Measurements from ENCODE around the gene CLDN11. TPM values are rescaled to one million over a fixed set of nuclear protein-coding genes. Genes with fewer than 3 reads are reported as not detected.

The CLDN11 gene
- total and polyA plus RNA-seq, 2 of the 8 experiments (the other 6 are each of a cell fraction or from before 2014, with no cell fraction given): 4.8 to 12.5 TPM

- 88% methylated on average over 2 of the region's 2 CpGs; no CpG with 5 or more reads in 1 of the 2 experiments for WGBS, 2 experiments (ENCODE audit: extremely low coverage in 1 of 2, insufficient coverage in 1 of 2, insufficient read length in 1 of 2, insufficient replicate concordance in 2 of 2, low coverage in 1 of 2, low lambda C conversion rate in 2 of 2, missing lambda C conversion rate in 1 of 2)
- H3K27ac ChIP-seq (ENCODE audit: low read depth, low read length): no peak overlapping the region
- H2BK12ac ChIP-seq (ENCODE audit: low read depth, low read length): no peak overlapping the region
- no peaks in the 10 kb centered on the region for H3K9me3 ChIP-seq (ENCODE audit: insufficient read depth in 2 of 2, low read depth in 1 of 2, low read length in 1 of 2)
- no peak overlapping the region for H2AFZ ChIP-seq (ENCODE audit: low read length)
- DNase-seq (ENCODE audit: low read depth in 1 of 2, low spot score in 2 of 2): no peak
- no peak overlapping the region for H3K56ac ChIP-seq (replicated peaks; ENCODE audit: insufficient read length, low read depth, low read length)
- H3K4me1 ChIP-seq (replicated peaks in 1 of 4; ENCODE audit: control insufficient read depth in 3 of 4, insufficient read depth in 4 of 4, low read length in 3 of 4): no peaks in the 10 kb centered on the region
- no peak overlapping the region for H3K4me2 ChIP-seq (ENCODE audit: insufficient read depth in 1 of 2, low read depth in 2 of 2, low read length in 2 of 2)
- no peak overlapping the region for H4K91ac ChIP-seq (replicated peaks; ENCODE audit: insufficient read length, low read length)
- no peak overlapping the region for H2BK20ac ChIP-seq (ENCODE audit: low read length)
- no peaks in the 10 kb centered on the region for H3K23me2 ChIP-seq (ENCODE audit: low read depth, low read length)
- H4K20me1 ChIP-seq (replicated peaks in 1 of 2; ENCODE audit: control insufficient read depth in 1 of 2, insufficient read depth in 2 of 2, low read length in 2 of 2): no peaks in the 10 kb centered on the region
- TF ChIP-seq SUZ12 (IDR thresholded peaks at IDR 0.05; ENCODE audit: low read length): no peak
- TF ChIP-seq TAF1 (IDR thresholded peaks at IDR 0.05; ENCODE audit: low read depth, low read length): no peak
- no peak for TF ChIP-seq CHD1 (IDR thresholded peaks at IDR 0.05; ENCODE audit: low read depth, low read length)
- TF ChIP-seq KDM1A (IDR thresholded peaks at IDR 0.05; ENCODE audit: borderline replicate concordance, low read length): no peak
- no peak for TF ChIP-seq SRF (IDR thresholded peaks at IDR 0.05; ENCODE audit: low read depth, low read length)
- TF ChIP-seq EGR1 (IDR thresholded peaks at IDR 0.05; ENCODE audit: borderline replicate concordance, low read depth, low read length): no peak
- no peak for TF ChIP-seq POLR2A (IDR thresholded peaks at IDR 0.05; ENCODE audit: control extremely low read depth in 1 of 2, low read depth in 2 of 2, low read length in 2 of 2)
- TF ChIP-seq CTBP2 (IDR thresholded peaks at IDR 0.05; ENCODE audit: borderline replicate concordance, insufficient read depth, insufficient read length, low read length): no peak
- no peak for TF ChIP-seq RNF2 (IDR thresholded peaks at IDR 0.05; ENCODE audit: borderline replicate concordance, low read depth, low read length, missing control alignments, poor library complexity, severe bottlenecking)
- no peak for TF ChIP-seq YY1 (IDR thresholded peaks at IDR 0.05; ENCODE audit: low read depth, low read length)
- no peak for TF ChIP-seq RFX5 (IDR thresholded peaks at IDR 0.05; ENCODE audit: borderline replicate concordance, low read depth, low read length)
- no peak for FAIRE-seq
- no peak overlapping the region for H2BK15ac ChIP-seq (ENCODE audit: low read length)
- H3K9ac ChIP-seq (replicated peaks in 1 of 4; ENCODE audit: extremely low read depth in 1 of 4, low read depth in 3 of 4, low read length in 3 of 4): no peak overlapping the region
- no peak overlapping the region for H3K14ac ChIP-seq (ENCODE audit: insufficient read length)
- no peaks in the 10 kb centered on the region for H3K27me3 ChIP-seq (replicated peaks in 1 of 4; ENCODE audit: control insufficient read depth in 3 of 4, extremely low read depth in 1 of 4, insufficient read depth in 3 of 4, low read length in 3 of 4)
- no peak overlapping the region for H2BK120ac ChIP-seq (replicated peaks; ENCODE audit: low read depth, low read length)
- H2AK5ac ChIP-seq (ENCODE audit: low read depth, low read length): no peak overlapping the region
- no peak overlapping the region for H3K4ac ChIP-seq (replicated peaks; ENCODE audit: insufficient read length, low read depth, low read length)
- H3K23ac ChIP-seq (ENCODE audit: insufficient read length): no peak overlapping the region
- H4K5ac ChIP-seq (ENCODE audit: insufficient read length, low read depth, low read length): no peak overlapping the region
- no peak overlapping the region for H3K4me3 ChIP-seq (ENCODE audit: extremely low read depth in 1 of 4, insufficient read depth in 2 of 4, low read depth in 3 of 4, low read length in 4 of 4)
- CTCF ChIA-PET (ENCODE audit: partially characterized antibody): interaction anchor here (0.8 to 1.0 kb wide), 2 partner anchors 19 to 49 kb away, joined by 3 read pairs; no protein-coding TSS in a partner anchor
- POLR2A ChIA-PET (ENCODE audit: partially characterized antibody): no interaction called here
- no peak overlapping the region for H4K8ac ChIP-seq (ENCODE audit: extremely low read depth, insufficient read depth, low read length)
- H2BK5ac ChIP-seq (ENCODE audit: low read depth, low read length): no peak overlapping the region
- H3K18ac ChIP-seq (ENCODE audit: extremely low read depth, low read length): no peak overlapping the region
- no peaks in the 10 kb centered on the region for H3K79me2 ChIP-seq (ENCODE audit: control insufficient read depth in 1 of 2, insufficient read depth in 2 of 2, low read length in 2 of 2)
- H3K36me3 ChIP-seq (ENCODE audit: control insufficient read depth in 2 of 4, insufficient read depth in 4 of 4, low read length in 3 of 4): no peaks in the 10 kb centered on the region
- no peaks in the 10 kb centered on the region for H3K79me1 ChIP-seq (ENCODE audit: low read depth, low read length)
Measured at GRCh38 chr3:170450039-170450438, 31.4 kb downstream of the CLDN11 start.

Measured in H1 (cell line).